Activated naive CD4-positive, alpha-beta T cell treated with anti-CD3 and anti-CD28 coated beads, Interleukin-2, amount 10 ng/mL, durations not matched to agents 7 days and 5 days (primary cell): ENCODE results near the gene SP2.
A peak's percentile ranks its signal among the peaks of the same experiment; 100 is the strongest.

ENCODE experiments used
- CTCF ChIA-PET: fragments of 350-600 bp; sonication (Branson Sonifier 250); formaldehyde crosslinking; loops from one replicate; lab custom pipeline; 2021; ENCODE audit warnings: antibody characterized with exemption; lab: Charles Lee
- DNase-seq: peaks from one replicate; pipeline ENCODE4 v3.0.0-alpha.2; 2020
- H3K27ac Mint-ChIP-seq: one replicate; pipeline ENCODE4 v1.8.0; 2021; ENCODE audit warnings: mild to moderate bottlenecking, moderate library complexity, mixed read lengths
- H3K27me3 Mint-ChIP-seq: one replicate; pipeline ENCODE4 v1.8.0; 2021; ENCODE audit warnings: mild to moderate bottlenecking, mixed read lengths
- H3K36me3 Mint-ChIP-seq: one replicate; pipeline ENCODE4 v1.8.0; 2021; ENCODE audit warnings: mixed read lengths
- H3K4me1 Mint-ChIP-seq: one replicate; pipeline ENCODE4 v1.8.0; 2021; ENCODE audit warnings: mixed read lengths
- H3K4me3 Mint-ChIP-seq: one replicate; pipeline ENCODE4 v1.8.0; 2021; ENCODE audit warnings: mild to moderate bottlenecking, moderate library complexity, mixed read lengths
- H3K9me3 Mint-ChIP-seq: one replicate; pipeline ENCODE4 v1.8.0; 2021; ENCODE audit warnings: mixed read lengths

Gene SP2

DNA sequence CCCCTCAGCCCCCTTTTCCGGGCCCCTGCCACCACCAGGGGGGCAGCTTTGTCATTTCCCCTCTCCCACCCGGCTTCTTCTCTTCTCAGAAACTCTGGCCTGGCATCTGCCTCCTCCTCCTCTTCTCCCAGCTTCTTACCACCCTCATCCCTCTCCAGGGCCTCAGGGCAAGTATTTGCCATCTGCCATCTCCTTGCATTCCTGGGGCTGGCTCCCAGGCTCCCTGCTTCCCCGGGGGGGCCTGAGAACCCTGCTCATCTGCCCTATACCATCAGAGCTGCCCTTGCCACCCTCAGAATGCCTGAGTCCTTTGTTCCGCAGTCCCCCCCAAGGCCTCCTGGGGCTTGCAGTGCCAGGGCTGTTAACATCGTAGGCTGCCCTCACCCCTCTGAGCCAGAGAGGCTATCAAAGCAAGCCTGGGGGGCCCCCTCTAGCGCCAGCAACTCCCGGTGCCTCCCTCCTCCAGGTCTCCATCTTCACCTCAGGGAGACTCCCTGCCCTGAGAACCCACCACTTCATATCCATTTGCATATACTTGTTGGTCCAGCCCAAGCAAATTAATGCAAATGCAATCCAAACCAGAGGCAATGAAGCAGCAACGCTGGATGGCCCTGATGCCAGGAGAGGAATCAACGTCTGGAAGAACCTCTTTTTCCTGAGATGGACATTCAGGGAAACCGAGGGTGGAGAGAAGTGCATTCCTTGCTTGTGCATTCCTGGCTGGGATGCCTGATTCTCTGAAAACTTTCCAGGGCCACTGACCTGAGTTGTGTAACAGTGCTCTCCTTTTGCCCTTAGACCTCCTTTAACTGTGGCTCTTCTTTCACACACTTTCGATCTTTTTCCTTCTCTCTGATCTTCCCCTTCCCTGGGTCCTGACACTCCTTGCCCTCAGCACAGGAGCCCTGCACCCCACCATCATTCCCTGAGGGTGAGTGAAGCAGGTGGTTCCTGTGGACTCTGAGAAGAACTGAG lies 20.7 kb upstream of the SP2 start:
- peaks cover 94% of the 10 kb centered on the region for H3K27me3 Mint-ChIP-seq
- no peak overlapping the region for H3K27ac Mint-ChIP-seq
- CTCF ChIA-PET, result interaction anchor here (0.6 kb wide), 2 partner anchors 14 to 15 kb away, joined by 3 read pairs; no protein-coding TSS in a partner anchor
- no peak overlapping the region for H3K4me3 Mint-ChIP-seq
- DNase-seq, result no peak
- H3K9me3 Mint-ChIP-seq, result no peaks in the 10 kb centered on the region
- peaks cover 4% of the 10 kb centered on the region for H3K4me1 Mint-ChIP-seq
- H3K36me3 Mint-ChIP-seq, result no peaks in the 10 kb centered on the region

DNA sequence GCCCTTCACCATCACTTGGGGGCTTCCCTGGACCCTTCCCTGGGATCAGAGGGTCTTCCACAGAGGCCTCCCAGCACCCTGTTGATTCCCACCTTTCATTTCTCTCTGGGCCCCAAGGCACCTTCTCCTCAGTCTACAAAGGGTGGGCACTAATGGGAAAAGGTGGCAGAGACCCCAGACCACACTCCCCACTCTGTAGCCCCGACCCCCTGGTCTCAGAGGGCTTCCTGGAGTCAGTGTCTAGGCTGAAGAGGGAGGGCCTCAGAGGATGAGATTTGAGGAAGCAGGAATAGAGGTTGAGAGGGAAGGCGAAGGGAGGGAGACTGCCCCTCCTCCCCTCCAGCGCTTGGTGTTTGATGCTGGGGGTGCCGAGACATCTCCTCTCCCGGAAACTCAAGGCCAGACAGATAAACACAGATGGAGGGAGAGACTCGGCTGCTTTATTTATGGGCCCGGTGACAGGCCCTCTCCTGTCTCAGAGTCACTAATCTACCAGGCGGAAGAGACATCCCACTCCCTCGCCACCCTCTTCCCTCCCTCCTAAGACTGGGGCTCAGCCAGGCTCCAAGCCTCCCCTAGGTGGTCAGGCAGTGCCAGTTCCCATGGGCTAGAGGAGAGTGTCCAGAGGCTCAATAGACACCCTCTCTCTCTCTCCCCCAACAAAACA lies 18.5 kb upstream of the SP2 start:
- Mint-ChIP-seq H3K36me3 (no peaks in the 10 kb centered on the region), H3K27me3 (peaks cover 92% of the 10 kb centered on the region), H3K27ac (no peak overlapping the region), H3K4me1 (peaks cover 13% of the 10 kb centered on the region), H3K9me3 (no peaks in the 10 kb centered on the region), H3K4me3 (no peak overlapping the region)
- CTCF ChIA-PET, result no interaction called here
- DNase-seq, result no peak

DNA sequence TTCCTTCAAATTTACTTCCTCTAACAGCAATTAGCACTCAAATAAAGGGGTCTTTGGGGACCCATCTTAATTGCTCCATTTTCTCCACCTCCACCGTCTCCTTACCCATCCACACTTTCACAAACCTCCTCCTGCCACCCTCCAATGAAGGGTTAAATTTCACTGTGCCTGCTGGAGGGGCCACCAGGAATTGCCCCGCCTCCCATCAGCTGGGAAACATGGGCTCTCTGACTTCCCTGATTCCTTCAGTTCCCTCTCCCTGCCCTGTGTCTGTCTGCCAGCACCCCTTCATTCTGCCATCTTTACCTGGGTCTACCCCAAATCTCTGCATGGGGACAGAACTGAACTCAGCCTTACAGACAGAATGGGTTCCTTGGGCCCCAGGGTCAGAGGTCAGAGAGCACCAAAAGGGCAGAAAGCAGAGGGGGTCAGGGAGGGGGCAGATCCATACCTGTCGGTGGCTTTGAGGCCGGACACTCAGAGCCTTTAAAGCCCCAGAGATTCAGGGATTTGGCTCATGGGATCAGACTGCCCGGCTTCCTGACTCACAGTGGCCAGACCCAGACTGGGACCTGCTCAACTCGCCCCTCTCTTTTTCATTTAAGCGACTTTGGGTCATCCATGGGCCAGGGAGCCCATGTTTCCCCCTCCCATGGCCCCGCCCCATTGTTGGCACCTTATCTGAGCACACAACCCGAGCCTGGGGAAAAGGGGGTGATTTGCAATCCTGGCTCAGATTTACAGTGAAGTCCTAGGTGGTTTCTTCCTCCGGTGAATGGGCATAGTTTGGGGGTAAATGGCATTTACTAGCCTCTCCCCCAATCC lies 17.6 kb upstream of the SP2 start:
- Mint-ChIP-seq H3K27ac (no peak overlapping the region), H3K36me3 (no peaks in the 10 kb centered on the region), H3K9me3 (no peaks in the 10 kb centered on the region), H3K4me3 (no peak overlapping the region), H3K4me1 (peaks cover 22% of the 10 kb centered on the region), H3K27me3 (peaks cover 91% of the 10 kb centered on the region)
- DNase-seq, result no peak
- CTCF ChIA-PET, result interaction anchor here (0.7 to 17.9 kb wide), 2 partner anchors 11 to 32 kb away, joined by 3 to 547 read pairs; partner anchors contain the start of genes SCRN2 and SP6

DNA sequence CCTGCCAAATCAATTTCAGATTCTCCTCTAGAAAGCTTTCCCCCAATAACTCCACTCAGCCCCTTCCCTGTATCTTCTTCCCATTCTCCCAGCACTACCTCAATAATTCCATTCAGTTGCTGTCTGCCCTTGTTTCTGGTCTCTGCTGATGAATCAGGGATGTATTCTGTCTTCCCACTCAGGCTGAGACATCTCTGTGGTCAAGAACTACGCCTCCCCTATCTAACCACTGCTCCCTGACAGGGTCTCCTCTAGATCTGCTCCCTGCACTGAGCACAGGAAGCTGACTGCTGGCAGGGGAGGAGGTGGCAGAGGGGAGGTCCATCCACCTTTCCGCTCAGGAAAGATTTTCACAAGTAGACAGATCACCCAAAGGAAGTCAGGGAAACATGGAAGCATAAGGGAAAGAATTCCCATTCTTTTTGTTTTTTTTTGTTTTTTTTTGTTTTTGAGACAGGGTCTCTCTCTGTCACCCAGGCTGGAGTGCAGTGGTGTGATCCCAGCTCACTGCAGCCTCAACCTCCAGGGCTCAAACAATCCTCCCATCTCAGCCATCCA lies 16.9 kb upstream of the SP2 start:
- no peak for DNase-seq
- H3K27ac Mint-ChIP-seq, result no peak overlapping the region
- H3K27me3 Mint-ChIP-seq, result peaks cover 87% of the 10 kb centered on the region
- peaks cover 29% of the 10 kb centered on the region for H3K4me1 Mint-ChIP-seq
- CTCF ChIA-PET, result interaction anchor here (0.7 to 17.9 kb wide), 3 partner anchors 10 to 32 kb away, joined by 3 to 547 read pairs (median 3); partner anchors contain the start of genes SCRN2 and SP6
- H3K9me3 Mint-ChIP-seq, result no peaks in the 10 kb centered on the region
- H3K4me3 Mint-ChIP-seq, result no peak overlapping the region
- no peaks in the 10 kb centered on the region for H3K36me3 Mint-ChIP-seq

DNA sequence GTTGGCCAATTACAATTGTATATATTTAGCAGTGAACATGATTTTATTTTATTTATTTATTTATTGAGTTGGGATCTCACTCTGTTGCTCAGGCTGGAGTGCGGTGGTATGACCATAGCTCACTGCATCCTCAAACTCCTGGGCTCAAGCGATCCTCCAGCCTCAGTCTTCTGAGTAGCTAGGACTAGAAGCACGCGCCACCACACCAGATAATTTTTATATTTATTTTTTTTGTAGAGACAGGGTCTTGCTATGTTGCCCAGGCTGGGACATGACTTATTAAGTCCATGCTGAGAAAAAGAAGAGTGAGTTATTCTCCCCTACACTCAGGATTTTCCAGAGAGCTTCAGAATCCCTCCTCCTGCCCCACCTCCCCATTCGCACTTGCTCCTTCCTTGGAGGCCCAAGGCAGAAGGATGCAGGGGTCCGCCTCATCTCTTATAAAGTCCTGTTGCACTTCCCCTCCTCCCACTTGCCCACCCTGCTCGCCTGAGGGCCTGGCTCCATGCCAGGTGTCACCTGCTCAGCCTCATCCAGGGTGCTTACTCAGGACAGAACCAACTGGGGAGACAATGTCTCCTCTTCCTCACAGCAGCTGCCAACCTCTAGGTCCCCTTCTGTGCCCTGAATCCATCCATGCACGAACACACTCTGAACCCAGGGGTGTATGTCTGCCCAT lies 16.1 kb upstream of the SP2 start:
- Mint-ChIP-seq H3K27me3 (peaks cover 79% of the 10 kb centered on the region), H3K36me3 (no peaks in the 10 kb centered on the region)
- CTCF ChIA-PET, result interaction anchor here (0.9 to 17.9 kb wide), 2 partner anchors 10 to 33 kb away, joined by 3 to 547 read pairs; partner anchors contain the start of genes SCRN2 and SP6

DNA sequence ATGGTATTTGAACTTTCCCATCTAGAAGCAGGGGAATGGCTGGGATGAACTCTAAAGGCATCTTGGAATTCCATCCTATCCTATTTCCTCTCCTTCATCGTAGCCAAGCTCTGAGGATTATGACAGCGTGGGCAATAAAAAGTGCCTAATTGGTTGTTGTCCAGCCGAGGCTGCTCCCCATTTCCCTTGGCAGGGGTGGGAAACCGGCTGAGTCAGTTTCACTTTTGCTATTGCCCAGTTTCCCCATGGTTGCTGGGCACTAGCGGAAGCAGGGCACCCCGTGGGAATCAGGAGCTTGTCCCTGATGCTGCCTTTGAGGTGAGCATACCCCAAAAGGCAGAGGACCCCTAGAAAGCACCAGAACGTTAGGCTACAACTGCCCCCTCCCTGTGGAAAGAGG lies 13.8 kb upstream of the SP2 start:
- CTCF ChIA-PET, result interaction anchor here (1.0 to 17.9 kb wide), 2 partner anchors 10 to 36 kb away, joined by 4 to 547 read pairs; partner anchors contain the start of genes SCRN2 and SP6
- peaks cover 50% of the 10 kb centered on the region for H3K4me1 Mint-ChIP-seq

More for the DNA sequence above, 16.1 kb upstream of the SP2 start:
- Mint-ChIP-seq H3K4me3 (no peak overlapping the region), H3K27ac (no peak overlapping the region), H3K9me3 (no peaks in the 10 kb centered on the region), H3K4me1 (peaks cover 37% of the 10 kb centered on the region)
- no peak for DNase-seq

DNA sequence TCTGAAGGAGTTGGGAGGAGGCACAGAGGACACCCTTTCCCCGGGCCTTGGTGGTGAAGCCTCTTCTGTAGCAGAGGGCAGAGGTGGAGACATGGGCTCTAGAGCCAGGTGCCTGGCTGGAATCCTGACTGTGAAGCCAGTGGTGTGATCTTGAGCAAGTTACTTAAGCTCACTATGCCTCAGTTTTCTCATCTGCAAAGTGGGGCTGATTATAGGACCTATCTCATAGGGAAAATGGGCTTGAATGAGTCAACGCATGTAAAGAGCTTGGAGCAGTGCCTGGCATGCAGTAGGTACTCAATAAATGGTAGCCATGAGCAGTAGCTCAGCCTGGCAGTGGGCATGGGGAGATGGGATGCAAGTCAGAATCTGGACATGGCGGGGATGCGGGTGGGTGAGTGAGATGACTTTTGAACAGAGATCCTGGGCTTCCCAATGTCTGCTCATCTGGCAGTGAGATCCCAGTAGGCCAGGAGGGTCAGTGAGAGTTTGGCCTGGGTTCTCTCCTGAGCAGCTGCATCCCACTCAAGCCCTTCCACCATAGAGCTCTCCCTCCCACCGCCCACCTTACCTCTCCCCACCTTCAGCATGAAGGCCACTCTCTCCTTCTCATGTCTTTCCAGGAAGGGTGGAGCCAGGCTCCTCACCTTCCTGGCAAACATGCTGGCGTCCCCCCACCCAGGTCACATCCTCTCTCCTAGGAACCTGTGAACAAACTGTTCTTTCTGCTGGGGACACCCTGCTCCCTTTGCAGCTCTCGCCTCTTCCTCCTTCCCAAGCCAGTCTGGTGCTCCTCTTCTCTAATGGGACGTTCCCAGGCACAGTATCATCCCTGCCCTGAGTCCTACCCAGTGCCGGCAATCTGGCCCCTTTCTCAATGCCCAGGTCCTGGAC lies 13.1 kb upstream of the SP2 start:
- DNase-seq, result no peak
- Mint-ChIP-seq H3K36me3 (no peaks in the 10 kb centered on the region), H3K4me3 (no peak overlapping the region), H3K27me3 (peaks cover 57% of the 10 kb centered on the region), H3K27ac (peak overlapping the region; percentile 57), H3K4me1 (peaks cover 50% of the 10 kb centered on the region), H3K9me3 (no peaks in the 10 kb centered on the region)
- CTCF ChIA-PET, result interaction anchor here (0.5 to 17.9 kb wide), 5 partner anchors 11 to 88 kb away, joined by 3 to 547 read pairs (median 3); partner anchors contain the start of genes CDK5RAP3, SCRN2 and SP6

More for the DNA sequence above, 13.8 kb upstream of the SP2 start:
- Mint-ChIP-seq H3K27ac (no peak overlapping the region), H3K27me3 (peaks cover 64% of the 10 kb centered on the region), H3K36me3 (no peaks in the 10 kb centered on the region), H3K9me3 (no peaks in the 10 kb centered on the region), H3K4me3 (no peak overlapping the region)
- no peak for DNase-seq

DNA sequence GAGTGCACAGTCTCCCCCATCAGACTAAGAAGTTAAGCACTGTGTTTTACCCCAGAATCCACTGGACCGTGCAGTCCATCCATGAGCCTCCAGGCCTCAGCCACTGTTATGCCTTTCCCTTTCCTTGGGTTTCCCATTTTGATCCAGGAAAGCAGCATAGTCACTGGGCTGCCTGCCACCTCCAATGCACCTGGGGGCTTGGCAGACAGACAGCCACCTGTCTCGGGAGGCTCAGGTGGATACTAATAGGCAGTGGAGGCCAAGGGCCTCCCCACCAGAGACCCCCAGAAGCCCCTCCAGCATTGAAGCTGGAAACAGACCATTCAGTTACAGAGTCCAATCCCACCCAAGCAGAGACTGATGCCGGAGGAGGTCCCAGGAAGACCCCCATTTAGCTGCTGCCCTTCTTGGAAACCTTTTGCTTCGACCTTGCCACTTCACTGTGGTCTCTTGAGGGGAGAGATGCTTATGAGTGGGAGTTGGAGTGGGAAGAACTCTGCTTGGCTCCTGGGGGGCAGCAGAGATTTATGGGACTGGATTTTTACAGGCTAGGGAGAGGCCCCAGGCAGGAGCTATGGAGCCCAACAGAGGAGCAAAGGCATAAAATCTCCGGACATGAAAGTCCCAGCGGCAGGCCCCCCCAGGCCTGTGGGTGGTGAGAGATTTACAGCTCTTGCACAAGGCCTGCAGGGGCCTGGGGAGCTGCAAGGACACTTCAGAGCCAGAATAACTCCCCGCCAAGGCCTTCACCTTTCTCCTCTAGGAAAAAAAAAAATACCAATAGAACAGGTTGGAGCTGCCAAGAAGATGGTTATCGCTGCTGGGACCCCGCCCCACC lies 12.2 kb upstream of the SP2 start:
- Mint-ChIP-seq H3K9me3 (no peaks in the 10 kb centered on the region), H3K36me3 (no peaks in the 10 kb centered on the region), H3K4me1 (peaks cover 49% of the 10 kb centered on the region), H3K27me3 (peaks cover 48% of the 10 kb centered on the region), H3K27ac (no peak overlapping the region), H3K4me3 (no peak overlapping the region)
- CTCF ChIA-PET, result interaction anchor here (0.5 to 17.9 kb wide), 5 partner anchors 10 to 87 kb away, joined by 3 to 547 read pairs (median 3); partner anchors contain the start of genes CDK5RAP3, SCRN2 and SP6
- DNase-seq, result no peak

DNA sequence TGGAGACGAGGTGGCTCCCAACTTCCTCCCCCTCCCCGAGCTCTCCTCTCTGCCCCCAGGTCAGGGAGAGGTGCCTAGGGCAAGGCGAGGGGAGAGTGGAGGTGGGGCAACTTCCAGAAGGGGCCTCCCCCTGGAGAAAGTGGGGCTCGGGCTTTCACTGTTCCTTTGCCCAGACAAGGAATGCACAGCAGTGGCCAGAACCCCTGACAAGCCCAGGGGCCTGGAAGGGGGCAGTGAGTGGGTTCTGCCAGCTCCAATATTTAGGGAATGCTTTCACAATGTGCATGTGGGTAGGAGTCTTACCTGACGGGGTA lies 11.7 kb upstream of the SP2 start:
- DNase-seq, result no peak
- Mint-ChIP-seq H3K36me3 (no peaks in the 10 kb centered on the region), H3K4me3 (no peak overlapping the region)

DNA sequence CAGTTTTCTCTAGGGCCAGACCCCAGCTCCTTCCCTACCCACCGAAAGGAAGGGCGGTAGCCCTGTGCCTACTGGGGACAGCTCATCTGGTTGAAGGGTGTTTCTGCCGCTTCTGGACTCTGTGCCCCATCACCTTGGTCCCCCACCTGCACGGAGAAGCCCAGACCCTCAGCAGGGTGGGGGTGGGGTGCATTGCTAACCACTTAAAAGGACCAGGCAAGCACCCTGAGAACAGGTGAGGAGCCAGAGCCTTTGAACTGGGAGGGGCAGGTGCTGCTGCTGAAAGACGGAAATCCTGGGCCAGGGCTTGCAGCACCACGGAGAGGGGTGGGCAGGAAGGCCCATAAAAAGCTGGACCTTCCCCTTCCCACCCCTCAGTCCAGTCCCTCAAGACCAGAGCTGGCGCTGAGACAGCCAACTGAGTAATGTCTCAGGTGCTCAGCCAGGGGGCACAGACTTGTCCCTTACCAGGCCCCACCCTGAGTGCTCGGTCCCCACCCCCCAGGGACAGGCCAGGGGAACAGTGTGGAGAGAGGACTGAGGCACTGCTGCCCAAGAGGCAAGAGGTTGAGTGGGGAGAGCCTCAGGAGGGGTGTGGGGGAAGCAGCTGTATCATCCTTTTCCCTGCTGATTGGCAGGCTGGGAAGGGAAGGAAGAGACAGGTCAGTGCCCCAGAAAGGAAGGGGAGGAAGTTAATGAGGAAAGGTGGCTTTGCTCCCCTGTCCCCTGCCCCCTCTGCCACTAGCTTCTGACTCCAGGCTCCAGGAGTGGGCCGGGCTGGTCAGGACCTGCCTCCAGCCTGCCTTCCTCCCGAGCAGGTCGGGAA lies 10.9 kb upstream of the SP2 start:
- peak; percentile 56 for DNase-seq
- Mint-ChIP-seq H3K4me1 (peaks cover 47% of the 10 kb centered on the region), H3K4me3 (no peak overlapping the region), H3K36me3 (no peaks in the 10 kb centered on the region), H3K9me3 (no peaks in the 10 kb centered on the region), H3K27me3 (peaks cover 39% of the 10 kb centered on the region), H3K27ac (peak overlapping the region; percentile 65)
- CTCF ChIA-PET, result interaction anchor here (1.2 to 17.9 kb wide), 2 partner anchors 25 to 38 kb away, joined by 5 to 547 read pairs; partner anchors contain the start of genes SCRN2 and SP6

More for the DNA sequence above, 11.7 kb upstream of the SP2 start:
- Mint-ChIP-seq H3K9me3 (no peaks in the 10 kb centered on the region), H3K27ac (no peak overlapping the region), H3K27me3 (peaks cover 42% of the 10 kb centered on the region), H3K4me1 (peaks cover 45% of the 10 kb centered on the region)
- CTCF ChIA-PET, result interaction anchor here (1.0 to 17.9 kb wide), 3 partner anchors 20 to 38 kb away, joined by 3 to 547 read pairs (median 5); partner anchors contain the start of genes SCRN2 and SP6

DNA sequence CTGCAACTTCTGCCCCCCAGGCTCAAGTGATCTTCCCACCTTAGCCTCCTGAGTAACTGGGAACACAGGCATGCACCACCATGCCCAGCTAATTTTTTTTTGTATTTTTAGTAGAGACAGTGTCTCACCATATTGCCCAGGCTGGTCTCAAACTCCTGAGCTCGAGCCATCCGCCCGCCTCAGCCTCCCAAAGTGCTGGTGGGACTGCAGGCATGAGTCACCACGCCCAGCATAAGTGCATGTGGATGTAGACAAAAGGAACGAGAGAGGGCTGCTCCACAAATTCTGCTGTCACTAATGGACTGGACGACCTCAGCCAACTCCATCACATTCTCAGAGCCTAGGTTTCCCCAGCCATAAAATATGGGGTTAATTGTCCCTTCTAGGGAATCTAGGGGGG lies 7.7 kb upstream of the SP2 start:
- H3K4me1 Mint-ChIP-seq, result peaks cover 41% of the 10 kb centered on the region
- DNase-seq, result no peak
- peaks cover 4% of the 10 kb centered on the region for H3K36me3 Mint-ChIP-seq
- CTCF ChIA-PET, result interaction anchor here (17.9 kb wide), 1 partner anchor 42 kb away, joined by 547 read pairs; the partner anchor contains the start of genes SCRN2 and SP6
- no peak overlapping the region for H3K27ac Mint-ChIP-seq
- peaks cover 11% of the 10 kb centered on the region for H3K27me3 Mint-ChIP-seq
- no peaks in the 10 kb centered on the region for H3K9me3 Mint-ChIP-seq
- H3K4me3 Mint-ChIP-seq, result no peak overlapping the region
